Activated CD4-positive, alpha-beta T cell treated with anti-CD3 and anti-CD28 coated beads, Interleukin-2, amount 10 ng/mL, durations not matched to agents 7 days and 5 days (primary cell): ENCODE data around the gene ITPKC. TPM values are rescaled to one million over a fixed set of nuclear protein-coding genes. Genes with fewer than 3 reads are reported as not detected.

Experiments
- CTCF ChIA-PET: fragments of 350-600 bp; sonication (Branson Sonifier 250); formaldehyde crosslinking; loops from one replicate; lab custom pipeline; 2021; ENCODE audit warnings: antibody characterized with exemption; lab: Charles Lee
- POLR2A ChIA-PET: fragments of 350-600 bp; sonication (Branson Sonifier 250); formaldehyde crosslinking; loops from one replicate; lab custom pipeline; 2021; ENCODE audit warnings: antibody characterized with exemption; lab: Charles Lee
- DNase-seq: peaks from one replicate; pipeline ENCODE4 v3.0.0-alpha.2; 2020
- H3K27ac Mint-ChIP-seq: one replicate; pipeline ENCODE4 v1.8.0; 2021; ENCODE audit warnings: mild to moderate bottlenecking, moderate library complexity, mixed read lengths
- H3K27me3 Mint-ChIP-seq: one replicate; pipeline ENCODE4 v1.8.0; 2021; ENCODE audit warnings: mixed read lengths
- H3K36me3 Mint-ChIP-seq: one replicate; pipeline ENCODE4 v1.8.0; 2021; ENCODE audit warnings: low read depth, mixed read lengths
- H3K4me1 Mint-ChIP-seq: one replicate; pipeline ENCODE4 v1.8.0; 2021; ENCODE audit warnings: mixed read lengths
- H3K4me3 Mint-ChIP-seq: one replicate; pipeline ENCODE4 v1.8.0; 2021; ENCODE audit warnings: mild to moderate bottlenecking, moderate library complexity, mixed read lengths
- H3K9me3 Mint-ChIP-seq: one replicate; pipeline ENCODE4 v1.8.0; 2021; ENCODE audit warnings: mixed read lengths
- total RNA-seq, 2 experiments: library from RNA; stranded (reverse); gene quantifications; one replicate each; pipeline ENCODE4 v1.2.3, GENCODE V29; 2021

The ITPKC gene
- total RNA-seq, 2 experiments from 2014 or later, result 4.8 TPM

DNA sequence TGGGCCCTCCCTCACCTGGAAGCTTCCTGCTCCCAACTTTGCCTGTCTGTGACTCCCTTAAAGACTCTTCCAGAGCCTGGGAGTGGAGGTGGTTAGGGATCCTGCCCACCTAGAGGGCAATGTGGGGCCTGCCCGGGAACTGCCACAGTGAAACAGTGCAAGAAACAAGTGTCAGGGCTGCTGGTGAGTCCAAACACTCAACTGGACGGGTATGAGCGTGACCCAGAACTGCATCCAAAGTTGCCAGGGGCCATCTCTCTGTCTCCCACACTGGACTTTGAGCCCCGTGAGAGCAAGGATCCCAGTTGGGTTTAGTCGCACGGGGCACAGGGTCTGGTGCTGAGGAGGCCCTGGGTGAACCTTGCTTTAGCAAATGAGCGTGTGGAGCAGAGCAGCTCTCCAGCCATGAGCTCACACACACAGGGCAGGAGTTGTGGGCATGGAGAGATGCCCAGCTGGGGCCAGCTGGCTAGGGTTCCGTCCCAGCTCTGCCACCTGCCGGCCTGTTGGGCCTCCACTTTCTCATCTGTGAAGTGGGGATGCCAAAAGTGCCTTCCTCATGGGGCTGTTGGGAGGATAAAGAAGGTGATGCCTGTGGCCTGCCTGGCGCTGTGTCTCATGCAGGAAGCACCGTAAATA lies 23.6 kb upstream of the ITPKC start:
- Mint-ChIP-seq H3K9me3 (no peaks in the 10 kb centered on the region), H3K4me1 (peaks cover 3% of the 10 kb centered on the region), H3K36me3 (no peaks in the 10 kb centered on the region), H3K4me3 (no peak overlapping the region), H3K27ac (no peak overlapping the region), H3K27me3 (no peaks in the 10 kb centered on the region)
- ChIA-PET CTCF (interaction anchor here (0.6 kb wide), 1 partner anchor 37 kb away, joined by 3 read pairs; no protein-coding TSS in a partner anchor), POLR2A (no interaction called here)
- DNase-seq, result no peak

DNA sequence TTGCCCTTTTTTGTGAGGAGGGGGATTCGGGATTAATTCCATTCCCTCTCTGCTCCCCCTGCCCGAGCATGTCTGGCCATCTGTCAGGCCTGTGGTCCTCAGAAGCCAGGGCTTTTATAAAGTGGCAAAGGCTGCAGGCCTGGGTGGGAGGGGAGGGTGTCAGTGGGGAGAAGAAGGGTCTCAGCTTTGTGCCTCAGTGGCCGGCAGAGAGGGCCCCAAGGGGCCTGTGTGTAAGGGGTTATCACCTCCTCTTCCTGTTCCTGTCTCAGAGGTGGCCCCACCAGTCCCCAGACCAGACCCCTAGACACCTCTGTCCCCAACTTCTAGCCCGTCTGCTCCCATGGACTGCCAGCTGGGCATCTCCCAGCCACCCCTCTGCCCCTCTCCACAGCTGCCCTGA lies 23.0 kb upstream of the ITPKC start:
- H3K4me3 Mint-ChIP-seq, result no peak overlapping the region
- peak overlapping the region; percentile 20 for H3K27ac Mint-ChIP-seq
- no peaks in the 10 kb centered on the region for H3K36me3 Mint-ChIP-seq
- peaks cover 3% of the 10 kb centered on the region for H3K4me1 Mint-ChIP-seq
- ChIA-PET POLR2A (no interaction called here), CTCF (interaction anchor here (1.4 kb wide), 1 partner anchor 13 kb away, joined by 4 read pairs; no protein-coding TSS in a partner anchor)
- H3K9me3 Mint-ChIP-seq, result no peaks in the 10 kb centered on the region
- H3K27me3 Mint-ChIP-seq, result no peaks in the 10 kb centered on the region
- DNase-seq, result no peak

DNA sequence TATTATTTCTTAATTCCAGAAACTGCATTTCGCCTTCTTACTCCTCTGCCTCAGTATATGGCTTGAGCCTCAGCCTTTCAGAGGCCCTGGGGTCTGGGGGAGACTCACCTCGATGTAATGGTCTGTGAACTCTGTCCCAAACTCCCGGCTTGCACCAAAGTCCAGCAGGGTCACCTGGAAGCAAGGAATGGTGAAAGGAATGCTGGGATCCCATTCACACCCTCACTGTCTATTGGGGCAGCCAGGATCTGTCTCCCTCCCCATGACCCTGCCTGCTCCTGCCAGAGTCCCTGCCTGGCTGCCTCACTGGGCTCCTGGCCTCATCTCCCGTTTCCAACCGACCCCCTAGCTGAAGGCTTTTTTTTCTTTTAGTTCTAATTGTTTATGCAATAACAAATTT lies 21.0 kb upstream of the ITPKC start:
- Mint-ChIP-seq H3K36me3 (no peaks in the 10 kb centered on the region), H3K9me3 (no peaks in the 10 kb centered on the region), H3K4me3 (no peak overlapping the region), H3K27me3 (no peaks in the 10 kb centered on the region), H3K27ac (no peak overlapping the region), H3K4me1 (no peaks in the 10 kb centered on the region)
- no peak for DNase-seq
- CTCF ChIA-PET, result no interaction called here
- POLR2A ChIA-PET, result no interaction called here

DNA sequence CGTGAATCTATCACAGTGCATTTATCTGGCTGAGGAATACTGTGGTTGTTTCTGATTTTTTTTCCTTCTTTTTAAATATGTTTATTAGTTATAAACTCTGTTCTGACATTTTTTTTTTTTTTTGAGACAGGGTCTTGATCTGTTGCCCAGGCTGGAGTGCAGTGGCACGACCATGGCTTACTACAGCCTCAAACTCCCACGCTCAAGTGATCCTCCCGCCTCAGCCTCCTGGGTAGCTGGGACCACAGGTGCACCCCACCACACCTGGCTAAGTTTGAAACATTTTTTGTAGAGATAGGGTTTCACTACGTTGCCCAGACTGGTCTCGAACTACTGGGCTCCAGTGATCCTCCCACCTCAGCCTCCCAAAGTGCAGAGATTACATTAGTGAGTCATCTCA lies 19.9 kb upstream of the ITPKC start:
- no peaks in the 10 kb centered on the region for H3K9me3 Mint-ChIP-seq
- no peak for DNase-seq
- no peaks in the 10 kb centered on the region for H3K36me3 Mint-ChIP-seq
- POLR2A ChIA-PET, result no interaction called here
- CTCF ChIA-PET, result interaction anchor here (0.6 kb wide), 1 partner anchor 9 kb away, joined by 3 read pairs; no protein-coding TSS in a partner anchor
- H3K27me3 Mint-ChIP-seq, result no peaks in the 10 kb centered on the region
- no peak overlapping the region for H3K4me3 Mint-ChIP-seq
- no peaks in the 10 kb centered on the region for H3K4me1 Mint-ChIP-seq
- H3K27ac Mint-ChIP-seq, result no peak overlapping the region

- ChIA-PET POLR2A (no interaction called here), CTCF (no interaction called here)
- Mint-ChIP-seq H3K4me1 (no peaks in the 10 kb centered on the region), H3K27ac (no peak overlapping the region), H3K9me3 (no peaks in the 10 kb centered on the region), H3K36me3 (peaks cover 7% of the 10 kb centered on the region), H3K27me3 (no peaks in the 10 kb centered on the region), H3K4me3 (no peak overlapping the region)
- no peak for DNase-seq
Measured at GRCh38 chr19:40700083-40700482, 16.8 kb upstream of the ITPKC start.

DNA sequence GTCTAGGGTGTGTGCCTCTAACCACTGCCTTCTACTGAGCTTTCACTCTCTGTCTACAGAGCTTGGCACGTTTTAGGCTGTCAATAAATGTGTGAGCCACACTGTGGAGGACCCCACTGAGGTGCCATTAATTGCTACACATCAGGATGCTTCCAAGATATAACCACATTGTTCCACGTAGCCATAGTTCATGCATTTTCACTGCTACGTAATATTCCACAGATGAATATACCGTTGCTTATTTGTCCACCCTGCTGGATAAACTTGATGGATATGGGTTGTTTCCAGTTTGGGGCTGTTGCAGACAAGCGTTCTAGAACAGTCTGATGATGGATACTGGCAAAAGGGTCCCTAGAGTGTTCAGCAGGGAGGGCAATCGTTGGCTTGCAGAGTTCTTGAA lies 15.2 kb upstream of the ITPKC start:
- no peaks in the 10 kb centered on the region for H3K27me3 Mint-ChIP-seq
- H3K4me3 Mint-ChIP-seq, result no peak overlapping the region
- H3K27ac Mint-ChIP-seq, result no peak overlapping the region
- H3K9me3 Mint-ChIP-seq, result no peaks in the 10 kb centered on the region
- ChIA-PET POLR2A (no interaction called here), CTCF (interaction anchor here (1.1 kb wide), 1 partner anchor 39 kb away, joined by 3 read pairs; no protein-coding TSS in a partner anchor)
- no peak for DNase-seq
- H3K4me1 Mint-ChIP-seq, result no peaks in the 10 kb centered on the region
- peaks cover 11% of the 10 kb centered on the region for H3K36me3 Mint-ChIP-seq

DNA sequence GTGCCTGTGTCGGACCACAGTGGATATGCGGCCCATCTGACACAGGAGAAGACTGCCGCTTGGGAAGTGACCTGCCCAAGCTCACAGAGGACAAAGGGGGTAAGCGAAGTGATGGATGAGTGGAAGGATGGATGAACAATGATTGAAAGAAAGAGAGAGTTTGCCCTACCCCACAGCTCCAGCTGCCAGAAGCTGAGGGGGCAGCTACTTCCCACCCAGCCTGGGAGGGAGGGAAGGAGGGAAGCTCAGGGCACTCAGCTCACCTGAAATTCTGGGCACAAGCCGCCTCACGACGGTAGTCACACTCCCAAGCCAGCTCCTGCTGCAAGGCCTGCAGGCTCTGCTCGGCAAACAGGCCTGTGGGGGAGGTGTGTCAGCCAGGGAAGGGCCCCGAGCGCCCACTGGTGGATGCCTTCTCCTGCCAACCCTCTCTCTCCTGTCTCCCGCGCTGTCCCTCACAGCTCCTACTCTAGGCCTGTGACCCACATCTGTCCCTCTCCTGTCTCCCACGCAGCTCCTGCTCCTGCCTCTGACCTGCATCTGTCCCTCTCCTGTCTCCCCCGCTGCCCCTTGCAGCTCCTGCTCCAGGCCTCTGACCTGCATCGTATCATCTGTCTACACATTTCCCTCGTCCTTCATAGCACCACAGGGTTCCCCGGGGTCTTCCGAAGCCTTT lies 14.4 kb upstream of the ITPKC start:
- CTCF ChIA-PET, result interaction anchor here (1.1 to 1.5 kb wide), 2 partner anchors 39 to 68 kb away, joined by 3 read pairs; no protein-coding TSS in a partner anchor
- no peak overlapping the region for H3K27ac Mint-ChIP-seq
- H3K4me3 Mint-ChIP-seq, result no peak overlapping the region
- no peaks in the 10 kb centered on the region for H3K9me3 Mint-ChIP-seq
- H3K4me1 Mint-ChIP-seq, result no peaks in the 10 kb centered on the region
- POLR2A ChIA-PET, result no interaction called here
- H3K36me3 Mint-ChIP-seq, result peaks cover 13% of the 10 kb centered on the region
- DNase-seq, result no peak
- no peaks in the 10 kb centered on the region for H3K27me3 Mint-ChIP-seq

DNA sequence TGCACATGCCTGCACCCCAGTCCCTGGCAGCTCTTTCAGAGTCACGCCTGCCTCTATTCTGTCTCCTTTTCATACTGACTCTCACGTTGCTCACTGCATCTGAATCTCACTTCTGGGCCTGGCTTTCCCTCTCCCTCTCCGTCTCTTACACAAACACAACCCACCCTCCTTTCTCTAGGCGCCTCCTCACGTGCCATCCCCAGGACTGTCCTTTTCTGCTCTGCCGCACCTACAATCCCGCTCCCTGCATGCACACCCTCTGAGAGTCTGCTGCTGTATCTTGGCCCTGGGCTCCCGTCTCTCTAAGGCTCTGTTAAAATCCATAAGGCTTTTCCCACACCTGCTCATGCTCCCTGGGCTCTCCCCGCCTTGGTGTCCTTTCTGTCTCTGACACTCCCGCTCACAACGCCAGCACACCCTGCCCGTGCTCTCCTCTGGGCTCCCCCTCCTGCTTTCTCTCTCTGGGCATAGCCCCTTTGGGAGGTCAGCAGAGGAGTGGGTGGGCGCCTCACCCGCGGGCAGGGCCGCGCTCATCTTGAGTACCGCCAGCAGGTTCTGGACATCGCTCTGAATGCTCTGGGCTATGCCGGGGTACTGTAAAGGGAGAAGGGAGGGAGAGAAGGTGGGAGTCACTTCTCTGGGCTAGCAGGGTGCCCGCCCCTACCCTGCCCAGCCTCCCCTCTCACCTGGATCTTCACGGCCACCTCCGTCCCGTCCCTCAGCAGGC lies 13.7 kb upstream of the ITPKC start:
- H3K27me3 Mint-ChIP-seq, result no peaks in the 10 kb centered on the region
- H3K36me3 Mint-ChIP-seq, result peaks cover 13% of the 10 kb centered on the region
- DNase-seq, result no peak
- POLR2A ChIA-PET, result no interaction called here
- H3K4me1 Mint-ChIP-seq, result no peaks in the 10 kb centered on the region
- H3K4me3 Mint-ChIP-seq, result no peak overlapping the region
- H3K9me3 Mint-ChIP-seq, result no peaks in the 10 kb centered on the region
- CTCF ChIA-PET, result interaction anchor here (1.5 kb wide), 1 partner anchor 68 kb away, joined by 3 read pairs; no protein-coding TSS in a partner anchor
- H3K27ac Mint-ChIP-seq, result no peak overlapping the region

GRCh38 chr19:40704491-40705361 lies 12.2 kb upstream of the ITPKC start:
- POLR2A ChIA-PET, result no interaction called here
- no peaks in the 10 kb centered on the region for H3K4me1 Mint-ChIP-seq
- CTCF ChIA-PET, result no interaction called here
- no peaks in the 10 kb centered on the region for H3K9me3 Mint-ChIP-seq
- no peaks in the 10 kb centered on the region for H3K27me3 Mint-ChIP-seq
- H3K4me3 Mint-ChIP-seq, result no peak overlapping the region
- H3K27ac Mint-ChIP-seq, result no peak overlapping the region
- DNase-seq, result no peak
- peaks cover 19% of the 10 kb centered on the region for H3K36me3 Mint-ChIP-seq

GRCh38 chr19:40705362-40705651 lies 11.6 kb upstream of the ITPKC start:
- POLR2A ChIA-PET, result no interaction called here
- no peaks in the 10 kb centered on the region for H3K27me3 Mint-ChIP-seq
- H3K4me3 Mint-ChIP-seq, result no peak overlapping the region
- DNase-seq, result no peak
- no peak overlapping the region for H3K27ac Mint-ChIP-seq
- H3K36me3 Mint-ChIP-seq, result peaks cover 19% of the 10 kb centered on the region
- no peaks in the 10 kb centered on the region for H3K9me3 Mint-ChIP-seq
- H3K4me1 Mint-ChIP-seq, result no peaks in the 10 kb centered on the region
- CTCF ChIA-PET, result no interaction called here

DNA sequence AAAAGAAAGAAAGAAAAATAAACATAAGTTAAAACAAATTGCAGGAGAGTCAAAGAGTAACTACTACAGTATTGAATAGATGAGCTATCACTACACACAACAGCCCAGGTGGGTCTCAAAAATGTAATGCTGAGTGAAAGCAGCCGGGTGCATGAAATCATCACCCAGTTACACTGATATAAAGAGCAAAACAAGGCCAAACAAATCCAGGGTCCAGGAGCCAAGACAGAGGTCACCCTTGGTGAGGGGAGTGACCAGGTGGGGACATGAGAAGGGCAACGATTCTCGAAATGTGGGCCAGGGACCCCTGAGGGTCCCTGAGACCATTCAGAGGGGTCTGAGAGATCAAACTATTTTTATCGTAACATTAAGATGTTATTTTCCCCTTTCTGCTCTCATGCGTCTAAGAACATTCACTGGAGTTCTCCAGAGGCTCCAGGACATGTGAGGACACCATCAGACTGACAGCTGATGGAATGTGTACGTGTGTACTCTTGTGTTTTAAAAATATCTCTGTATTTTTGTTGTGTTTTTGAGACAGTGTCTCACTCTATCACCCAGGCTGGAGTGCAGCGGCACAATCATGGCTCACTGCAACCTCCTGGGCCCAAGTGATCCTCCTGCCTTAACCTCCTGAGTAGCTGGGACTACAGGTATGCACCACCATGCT lies 10.8 kb upstream of the ITPKC start:
- POLR2A ChIA-PET, result no interaction called here
- DNase-seq, result no peak
- Mint-ChIP-seq H3K27me3 (no peaks in the 10 kb centered on the region), H3K27ac (no peak overlapping the region), H3K36me3 (peaks cover 23% of the 10 kb centered on the region), H3K4me1 (no peaks in the 10 kb centered on the region), H3K4me3 (no peak overlapping the region), H3K9me3 (no peaks in the 10 kb centered on the region)
- CTCF ChIA-PET, result interaction anchor here (0.5 to 1.0 kb wide), 2 partner anchors 9 to 11 kb away, joined by 3 to 4 read pairs; no protein-coding TSS in a partner anchor

DNA sequence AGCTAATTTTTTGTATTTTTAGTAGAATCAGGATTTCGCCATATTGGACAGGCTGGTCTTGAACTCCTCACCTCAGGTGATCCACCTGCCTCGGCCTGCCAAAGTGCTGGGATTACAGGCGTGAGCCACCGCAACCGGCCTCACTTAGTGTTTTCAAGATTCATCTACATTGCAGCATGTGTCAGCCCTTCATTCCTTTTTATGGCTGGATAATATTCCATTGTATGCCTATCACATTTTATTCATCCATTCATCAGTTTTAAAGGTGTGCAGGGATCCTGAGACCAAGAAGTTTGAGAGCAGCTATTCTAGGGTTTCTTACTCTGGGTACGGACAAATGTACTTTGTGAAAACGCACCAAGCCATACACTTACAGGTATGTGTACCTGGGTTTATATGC lies 9.3 kb upstream of the ITPKC start:
- Mint-ChIP-seq H3K36me3 (peaks cover 32% of the 10 kb centered on the region), H3K9me3 (no peaks in the 10 kb centered on the region), H3K27ac (no peak overlapping the region), H3K4me1 (peaks cover 8% of the 10 kb centered on the region), H3K4me3 (no peak overlapping the region), H3K27me3 (no peaks in the 10 kb centered on the region)
- DNase-seq, result no peak
- ChIA-PET POLR2A (no interaction called here), CTCF (interaction anchor here (0.6 to 1.5 kb wide), 2 partner anchors 53 to 99 kb away, joined by 3 to 6 read pairs; no protein-coding TSS in a partner anchor)
